GM10266 (cell line): ENCODE results near the gene RXFP4.

ENCODE experiments used
- DNase-seq: peaks from one replicate; pipeline ENCODE4 v3.0.0; 2012; ENCODE audit errors: extremely low spot score
- TF ChIP-seq, protein P1 (sequence below): IDR thresholded peaks from 2 replicates; pipeline ENCODE4 v1.5.1; 2012; ENCODE audit warnings: mild to moderate bottlenecking, low read depth; ENCODE audit not compliant: control insufficient read depth, insufficient read depth; ENCODE audit errors: missing control alignments

Gene RXFP4

DNA sequence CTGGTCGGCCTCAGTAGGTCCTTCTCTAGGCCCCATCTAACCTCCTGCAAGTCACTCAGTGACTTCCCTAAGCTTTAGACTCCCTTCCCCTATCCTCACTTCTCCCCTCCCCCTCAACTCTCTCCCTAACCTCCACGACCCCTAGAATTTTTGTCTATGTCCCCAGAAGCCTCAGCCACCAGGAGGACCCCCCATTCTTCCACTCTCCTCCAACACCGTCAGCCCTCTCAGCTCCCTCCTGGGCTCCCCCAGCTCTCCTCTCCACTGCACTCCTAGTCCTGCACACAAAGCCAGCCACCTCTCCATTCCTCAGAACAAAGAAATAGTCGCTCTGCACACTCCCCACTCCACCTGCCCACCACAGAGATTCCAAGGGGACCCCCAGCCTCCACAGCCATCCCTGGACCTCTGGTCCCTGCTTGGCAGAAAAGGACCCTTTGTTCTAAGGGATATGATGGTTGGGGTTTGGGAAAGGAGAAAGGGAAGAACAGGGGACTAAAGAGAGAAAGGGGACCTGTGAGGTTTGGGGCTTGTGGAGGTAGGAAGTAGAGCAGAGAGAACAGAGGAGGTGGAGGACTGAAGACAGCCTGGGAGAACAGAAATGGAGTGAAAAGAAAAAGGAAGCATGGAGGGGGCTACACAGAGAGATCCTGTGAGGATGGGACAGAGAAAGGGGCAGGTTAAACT, 34.1 kb downstream of the RXFP4 start:
- no peak for DNase-seq
- TF ChIP-seq, protein P1, sequence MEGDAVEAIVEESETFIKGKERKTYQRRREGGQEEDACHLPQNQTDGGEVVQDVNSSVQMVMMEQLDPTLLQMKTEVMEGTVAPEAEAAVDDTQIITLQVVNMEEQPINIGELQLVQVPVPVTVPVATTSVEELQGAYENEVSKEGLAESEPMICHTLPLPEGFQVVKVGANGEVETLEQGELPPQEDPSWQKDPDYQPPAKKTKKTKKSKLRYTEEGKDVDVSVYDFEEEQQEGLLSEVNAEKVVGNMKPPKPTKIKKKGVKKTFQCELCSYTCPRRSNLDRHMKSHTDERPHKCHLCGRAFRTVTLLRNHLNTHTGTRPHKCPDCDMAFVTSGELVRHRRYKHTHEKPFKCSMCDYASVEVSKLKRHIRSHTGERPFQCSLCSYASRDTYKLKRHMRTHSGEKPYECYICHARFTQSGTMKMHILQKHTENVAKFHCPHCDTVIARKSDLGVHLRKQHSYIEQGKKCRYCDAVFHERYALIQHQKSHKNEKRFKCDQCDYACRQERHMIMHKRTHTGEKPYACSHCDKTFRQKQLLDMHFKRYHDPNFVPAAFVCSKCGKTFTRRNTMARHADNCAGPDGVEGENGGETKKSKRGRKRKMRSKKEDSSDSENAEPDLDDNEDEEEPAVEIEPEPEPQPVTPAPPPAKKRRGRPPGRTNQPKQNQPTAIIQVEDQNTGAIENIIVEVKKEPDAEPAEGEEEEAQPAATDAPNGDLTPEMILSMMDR, result no peak

DNA sequence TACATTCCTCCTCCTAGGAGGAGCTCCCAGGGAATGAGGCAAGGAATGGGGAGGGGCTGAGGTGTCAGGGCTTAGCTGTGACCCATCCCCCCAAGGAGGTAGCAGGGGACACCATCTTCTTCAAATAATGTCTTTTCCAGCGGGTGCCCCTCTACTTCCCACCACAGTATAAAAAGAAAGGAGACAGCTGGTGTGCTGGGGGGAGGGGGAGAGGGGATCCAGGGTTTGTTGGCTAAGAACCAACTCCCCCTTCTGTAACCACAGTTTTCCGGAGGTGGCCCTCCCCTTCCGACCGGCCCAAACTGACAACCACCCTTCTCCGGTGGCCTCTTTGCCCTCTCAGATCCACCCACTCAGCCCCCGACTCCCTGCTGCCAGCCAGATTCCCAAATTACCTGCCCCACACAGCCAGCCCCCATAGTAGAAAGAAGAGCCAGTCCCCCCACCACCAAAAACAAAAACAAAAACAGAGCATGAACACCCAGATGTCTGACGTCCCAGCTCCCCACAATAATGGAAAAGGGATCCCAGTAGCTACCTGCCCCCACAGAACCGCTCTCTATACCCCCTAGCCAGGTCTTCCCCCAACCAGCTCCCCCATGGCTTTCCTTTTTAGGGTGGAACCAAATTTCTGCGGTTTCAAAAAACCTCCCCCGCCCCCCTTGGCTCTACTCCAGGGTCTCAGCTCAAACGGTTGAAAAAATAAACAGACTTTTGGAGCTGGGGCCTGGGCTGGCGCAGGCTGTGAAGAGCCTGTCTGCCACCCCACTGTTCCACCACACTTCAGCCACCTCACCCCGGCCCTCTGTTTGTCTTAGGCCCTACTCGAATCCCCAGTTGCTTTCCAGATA, 34.8 kb downstream of the RXFP4 start:
- TF ChIP-seq, protein P1, result no peak
- DNase-seq, result peak; percentile 67

DNA sequence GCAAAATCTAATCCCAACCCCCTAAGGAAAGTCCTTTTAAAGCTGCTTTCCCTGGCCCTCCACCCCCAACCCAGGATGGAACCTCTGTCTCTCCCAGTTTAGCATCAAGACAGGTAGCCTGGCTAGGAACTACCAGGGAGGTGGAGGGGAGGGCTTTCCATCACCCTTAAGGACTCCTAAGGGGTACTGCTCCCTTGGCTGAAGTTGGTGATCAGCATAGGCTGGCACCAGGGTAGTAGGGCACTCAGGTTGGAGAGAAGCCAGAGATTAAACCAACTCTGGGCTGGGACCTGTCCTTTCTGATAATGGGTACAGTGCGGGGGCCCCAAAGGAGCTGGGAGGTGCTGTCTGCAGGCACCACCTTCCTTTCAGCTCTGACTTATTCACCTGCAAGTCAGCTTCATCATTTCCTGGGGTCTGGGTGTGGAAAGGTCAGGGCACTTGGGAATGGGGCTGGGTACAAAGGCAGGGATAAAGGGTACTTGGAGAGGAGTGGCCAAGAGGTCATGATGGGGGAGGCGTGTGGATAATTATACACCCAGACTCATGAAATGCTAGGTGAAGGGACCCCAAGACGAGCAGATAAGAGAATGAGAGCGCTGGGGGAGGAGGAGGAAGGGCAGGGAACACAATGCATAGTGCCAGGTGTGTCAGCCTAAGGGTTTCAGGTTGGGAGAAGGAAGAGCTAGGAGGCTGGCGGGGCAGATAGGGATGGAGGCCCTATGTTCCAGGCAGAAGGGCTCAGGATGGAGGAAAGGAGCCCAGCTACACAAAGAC, 35.7 kb downstream of the RXFP4 start:
- TF ChIP-seq, protein P1, result no peak
- no peak for DNase-seq

DNA sequence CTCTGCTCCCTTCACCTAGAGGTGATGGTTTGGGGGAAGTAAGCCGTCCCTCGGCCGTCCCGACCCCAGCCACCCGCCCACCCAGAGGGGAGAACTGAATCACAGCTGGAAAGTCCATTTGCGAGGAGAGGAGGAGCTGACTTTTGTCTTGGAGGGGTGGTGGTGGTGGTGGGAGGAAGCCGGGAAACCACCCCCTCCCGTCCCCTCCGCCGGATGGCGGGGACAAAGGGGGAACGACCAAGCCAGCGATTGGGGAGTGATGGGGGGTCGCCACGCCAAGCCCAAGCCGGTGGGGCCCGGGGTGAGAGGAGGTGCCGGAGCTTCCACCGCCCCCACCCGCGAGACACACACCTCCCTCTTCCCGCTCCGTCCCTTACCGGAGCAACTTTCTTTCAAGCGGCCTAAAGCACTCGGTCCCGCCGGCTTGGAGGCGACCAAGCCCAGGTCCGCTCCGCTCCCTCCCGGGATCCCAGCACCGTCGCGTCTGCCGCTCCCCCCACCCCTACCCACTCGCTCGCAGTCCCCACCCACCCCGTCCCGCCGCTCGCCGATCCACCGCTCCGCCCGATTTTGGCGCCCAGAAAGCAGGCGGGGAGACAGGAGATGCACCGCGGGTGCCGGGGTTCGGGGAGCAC, 36.4 kb downstream of the RXFP4 start:
- TF ChIP-seq, protein P1, result no peak
- DNase-seq, result peak; percentile 63

DNA sequence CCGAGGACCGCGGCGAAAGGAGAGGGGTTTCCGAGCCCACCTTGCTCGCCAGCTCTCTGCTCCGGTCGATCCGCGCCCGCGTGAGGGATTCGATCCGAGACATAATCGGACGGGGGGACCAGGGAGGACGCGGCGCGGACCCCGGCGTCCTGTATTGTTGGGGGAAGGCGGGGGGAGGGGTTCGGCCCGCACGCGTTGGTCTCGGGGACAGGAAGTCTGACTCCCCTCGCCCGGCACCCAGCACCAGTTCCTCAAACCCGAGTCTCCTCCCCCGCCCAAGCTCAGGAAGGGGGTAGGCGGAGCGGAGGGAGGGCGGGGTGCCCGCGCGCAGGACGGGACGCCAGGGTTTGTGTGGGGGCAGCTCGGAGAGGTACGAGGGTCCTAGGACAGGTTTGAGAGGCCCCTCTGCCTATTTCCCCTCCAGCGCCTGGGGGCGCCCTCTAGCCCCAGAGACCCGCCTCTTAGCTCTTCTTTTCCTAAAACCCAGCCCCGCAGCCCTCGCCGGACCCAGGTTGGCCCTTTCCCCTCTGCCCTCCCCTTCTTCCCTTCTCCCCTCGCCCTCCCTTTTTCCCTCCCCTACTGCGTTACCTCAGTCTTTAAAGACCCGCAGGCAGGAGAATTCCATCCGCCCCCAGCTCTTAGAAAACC, 37.0 kb downstream of the RXFP4 start, which contains the start of gene ARHGEF2:
Gene ARHGEF2 (minus strand): TSS at position 223 of the 648 bp plus-strand sequence. CDS start 120 bp downstream, at position 103.
- peak; percentile 86 for DNase-seq
- TF ChIP-seq, protein P1, result peak; percentile 45

DNA sequence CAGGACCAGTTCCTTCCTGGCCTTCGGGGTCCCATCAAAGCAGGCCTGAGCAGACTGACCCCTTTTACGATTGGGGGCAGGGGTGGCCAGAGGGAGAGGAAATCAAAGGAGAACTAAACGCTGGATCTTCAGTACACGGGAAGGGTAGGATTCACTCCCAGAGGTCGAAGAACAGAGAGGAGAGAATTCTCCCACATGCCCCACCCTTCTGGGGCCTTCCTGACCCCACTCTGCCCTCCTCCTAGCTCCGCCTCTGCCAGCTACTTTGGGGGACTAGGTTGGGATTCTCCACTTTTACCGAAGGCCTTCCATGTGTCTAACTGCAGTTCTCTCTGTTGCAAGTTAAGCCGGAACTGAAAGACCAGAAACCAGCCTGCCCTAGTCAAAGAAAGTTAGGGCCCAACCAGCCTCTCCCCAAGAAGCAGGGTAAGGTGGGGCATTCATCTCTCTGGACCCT, 37.6 kb downstream of the RXFP4 start:
- TF ChIP-seq, protein P1, result no peak

More for the DNA sequence above, 37.6 kb downstream of the RXFP4 start:
- no peak for DNase-seq
